ENCODE results near the gene FGFR2. TPM values are rescaled to one million over a fixed set of nuclear protein-coding genes. Genes with fewer than 3 reads are reported as not detected.

The FGFR2 gene
- total RNA-seq, 4 donors from 2014 or later, result 105 to 222 (median 155) TPM

GRCh38 chr10:121459279-121459621, 139.0 kb downstream of the FGFR2 start:
- H3K27me3 ChIP-seq, result no peaks in the 10 kb centered on the region
- TF ChIP-seq CTCF (IDR thresholded peaks at IDR 0.05), result no peak
- no peak for TF ChIP-seq POLR2AphosphoS5 (IDR thresholded peaks at IDR 0.05)
- no peak for TF ChIP-seq EP300 (IDR thresholded peaks at IDR 0.05)
- no peak for TF ChIP-seq POLR2A (IDR thresholded peaks at IDR 0.05)
- no peaks in the 10 kb centered on the region for H3K36me3 ChIP-seq
- no peaks in the 10 kb centered on the region for H3K9me3 ChIP-seq
- DNase-seq (ENCODE audit: low spot score in 2 of 2), result no peak
- WGBS, result 86% methylated on average over 6 of the region's 6 CpGs
- H3K4me3 ChIP-seq, result no peak overlapping the region
- H3K27ac ChIP-seq, result no peak overlapping the region
- H3K4me1 ChIP-seq, result no peaks in the 10 kb centered on the region

- no peak for TF ChIP-seq CTCF (IDR thresholded peaks at IDR 0.05)
- TF ChIP-seq POLR2A (IDR thresholded peaks at IDR 0.05), result no peak
- TF ChIP-seq POLR2AphosphoS5 (IDR thresholded peaks at IDR 0.05), result no peak
- TF ChIP-seq EP300 (IDR thresholded peaks at IDR 0.05), result no peak
- Histone ChIP-seq H3K9me3 (no peaks in the 10 kb centered on the region), H3K27ac (no peak overlapping the region), H3K4me3 (no peak overlapping the region), H3K4me1 (no peaks in the 10 kb centered on the region), H3K36me3 (no peaks in the 10 kb centered on the region), H3K27me3 (no peaks in the 10 kb centered on the region)
- no peak for DNase-seq (ENCODE audit: low spot score in 2 of 2)
- WGBS, result 67% methylated on average over 3 of the region's 3 CpGs
Observed at GRCh38 chr10:121457729-121458128, 140.5 kb downstream of the FGFR2 start.

GRCh38 chr10:121455377-121455776, 142.9 kb downstream of the FGFR2 start:
- DNase-seq (ENCODE audit: low spot score in 2 of 2), result no peak
- Histone ChIP-seq H3K9me3 (no peaks in the 10 kb centered on the region), H3K36me3 (no peaks in the 10 kb centered on the region), H3K27ac (no peak overlapping the region), H3K27me3 (no peaks in the 10 kb centered on the region), H3K4me1 (no peaks in the 10 kb centered on the region), H3K4me3 (no peak overlapping the region)
- WGBS, result 64% methylated on average over 5 of the region's 5 CpGs
- TF ChIP-seq EP300 (IDR thresholded peaks at IDR 0.05), result no peak
- TF ChIP-seq CTCF (IDR thresholded peaks at IDR 0.05), result no peak
- TF ChIP-seq POLR2A (IDR thresholded peaks at IDR 0.05), result no peak
- TF ChIP-seq POLR2AphosphoS5 (IDR thresholded peaks at IDR 0.05), result no peak

DNA sequence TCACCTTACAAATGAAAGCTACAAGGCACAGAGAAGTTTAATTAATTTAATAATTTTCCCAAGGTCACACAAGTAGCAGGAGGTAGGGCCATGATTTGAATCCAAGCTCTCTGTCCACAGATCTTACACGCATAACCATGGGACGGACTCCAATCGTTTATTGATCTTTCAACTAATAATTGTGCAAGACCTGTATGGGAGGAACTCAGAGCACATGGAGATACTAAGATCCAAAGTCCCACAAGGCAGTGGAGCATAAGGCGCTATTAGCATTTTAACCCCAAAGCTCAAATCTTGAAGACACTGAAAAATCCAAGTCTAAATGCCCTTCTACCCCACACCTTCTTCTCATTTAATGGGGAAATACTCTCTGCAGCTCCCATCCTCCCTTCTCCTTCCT, 143.5 kb downstream of the FGFR2 start:
- H3K9me3 ChIP-seq, result no peaks in the 10 kb centered on the region
- H3K4me1 ChIP-seq, result no peaks in the 10 kb centered on the region
- no peak overlapping the region for H3K4me3 ChIP-seq
- H3K36me3 ChIP-seq, result no peaks in the 10 kb centered on the region
- DNase-seq (ENCODE audit: low spot score in 2 of 2), result no peak
- H3K27ac ChIP-seq, result no peak overlapping the region
- 93% methylated on average over 4 of the region's 4 CpGs for WGBS
- TF ChIP-seq EP300 (IDR thresholded peaks at IDR 0.05) (no peak), POLR2A (IDR thresholded peaks at IDR 0.05) (no peak), POLR2AphosphoS5 (IDR thresholded peaks at IDR 0.05) (no peak)
- no peaks in the 10 kb centered on the region for H3K27me3 ChIP-seq

GRCh38 chr10:121453160-121453559, 145.1 kb downstream of the FGFR2 start:
- Histone ChIP-seq H3K27ac (no peak overlapping the region), H3K36me3 (no peaks in the 10 kb centered on the region), H3K4me1 (no peaks in the 10 kb centered on the region), H3K27me3 (no peaks in the 10 kb centered on the region), H3K4me3 (no peak overlapping the region), H3K9me3 (no peaks in the 10 kb centered on the region)
- TF ChIP-seq POLR2A (IDR thresholded peaks at IDR 0.05) (no peak), EP300 (IDR thresholded peaks at IDR 0.05) (no peak), POLR2AphosphoS5 (IDR thresholded peaks at IDR 0.05) (no peak), CTCF (IDR thresholded peaks at IDR 0.05) (no peak)
- DNase-seq (ENCODE audit: low spot score in 2 of 2), result no peak
- WGBS, result 73% methylated on average over 3 of the region's 3 CpGs

- no peaks in the 10 kb centered on the region for H3K9me3 ChIP-seq
- TF ChIP-seq POLR2A (IDR thresholded peaks at IDR 0.05) (no peak), POLR2AphosphoS5 (IDR thresholded peaks at IDR 0.05) (no peak), CTCF (IDR thresholded peaks at IDR 0.05) (no peak), EP300 (IDR thresholded peaks at IDR 0.05) (no peak)
- H3K27me3 ChIP-seq, result no peaks in the 10 kb centered on the region
- H3K4me3 ChIP-seq, result no peak overlapping the region
- no peak for DNase-seq (ENCODE audit: low spot score in 2 of 2)
- H3K4me1 ChIP-seq, result peaks cover 2% of the 10 kb centered on the region
- H3K36me3 ChIP-seq, result no peaks in the 10 kb centered on the region
- no peak overlapping the region for H3K27ac ChIP-seq
- 54% methylated on average over 4 of the region's 4 CpGs for WGBS
Observed at GRCh38 chr10:121452581-121452980, 145.7 kb downstream of the FGFR2 start.

All from suprapubic skin (tissue), 4 donors.